ENCODE measurements around the gene PTPRU.

PTPRU gene

GRCh38 chr1:29247571-29248273 is 11.4 kb downstream of the PTPRU start:
- no peak for DNase-seq

- DNase-seq: no peak
Observed at GRCh38 chr1:29248409-29248808, 12.1 kb downstream of the PTPRU start.

- no peak for DNase-seq
Observed at GRCh38 chr1:29249170-29249691, 12.9 kb downstream of the PTPRU start.

GRCh38 chr1:29249951-29250581 is 13.7 kb downstream of the PTPRU start:
- no peak for DNase-seq

- DNase-seq: no peak
Observed at GRCh38 chr1:29251164-29252124, 15.1 kb downstream of the PTPRU start.

GRCh38 chr1:29253180-29253579 is 16.9 kb downstream of the PTPRU start:
- no peak for DNase-seq

- DNase-seq: no peak
Observed at GRCh38 chr1:29254346-29254745, 18.0 kb downstream of the PTPRU start.

- no peak for DNase-seq
Observed at GRCh38 chr1:29255134-29255666, 18.9 kb downstream of the PTPRU start.

GRCh38 chr1:29256394-29256793 is 20.1 kb downstream of the PTPRU start:
- no peak for DNase-seq

GRCh38 chr1:29256979-29257804 is 20.9 kb downstream of the PTPRU start:
- DNase-seq: no peak

- no peak for DNase-seq
Observed at GRCh38 chr1:29258189-29258975, 22.1 kb downstream of the PTPRU start.

GRCh38 chr1:29258976-29259801 is 22.9 kb downstream of the PTPRU start:
- no peak for DNase-seq

- no peak for DNase-seq
Observed at GRCh38 chr1:29259802-29260441, 23.6 kb downstream of the PTPRU start.

- no peak for DNase-seq
Observed at GRCh38 chr1:29260531-29260930, 24.2 kb downstream of the PTPRU start.

- DNase-seq: no peak
Observed at GRCh38 chr1:29264773-29265389, 28.6 kb downstream of the PTPRU start.

GRCh38 chr1:29266912-29267311 is 30.6 kb downstream of the PTPRU start:
- DNase-seq: no peak

- no peak for DNase-seq
Observed at GRCh38 chr1:29267321-29268070, 31.2 kb downstream of the PTPRU start.

GRCh38 chr1:29269382-29269781 is 33.1 kb downstream of the PTPRU start:
- no peak for DNase-seq

Measured in AML-193 (cell line).